ENCODE data around the gene OAS3.

- TF ChIP-seq, protein P1, sequence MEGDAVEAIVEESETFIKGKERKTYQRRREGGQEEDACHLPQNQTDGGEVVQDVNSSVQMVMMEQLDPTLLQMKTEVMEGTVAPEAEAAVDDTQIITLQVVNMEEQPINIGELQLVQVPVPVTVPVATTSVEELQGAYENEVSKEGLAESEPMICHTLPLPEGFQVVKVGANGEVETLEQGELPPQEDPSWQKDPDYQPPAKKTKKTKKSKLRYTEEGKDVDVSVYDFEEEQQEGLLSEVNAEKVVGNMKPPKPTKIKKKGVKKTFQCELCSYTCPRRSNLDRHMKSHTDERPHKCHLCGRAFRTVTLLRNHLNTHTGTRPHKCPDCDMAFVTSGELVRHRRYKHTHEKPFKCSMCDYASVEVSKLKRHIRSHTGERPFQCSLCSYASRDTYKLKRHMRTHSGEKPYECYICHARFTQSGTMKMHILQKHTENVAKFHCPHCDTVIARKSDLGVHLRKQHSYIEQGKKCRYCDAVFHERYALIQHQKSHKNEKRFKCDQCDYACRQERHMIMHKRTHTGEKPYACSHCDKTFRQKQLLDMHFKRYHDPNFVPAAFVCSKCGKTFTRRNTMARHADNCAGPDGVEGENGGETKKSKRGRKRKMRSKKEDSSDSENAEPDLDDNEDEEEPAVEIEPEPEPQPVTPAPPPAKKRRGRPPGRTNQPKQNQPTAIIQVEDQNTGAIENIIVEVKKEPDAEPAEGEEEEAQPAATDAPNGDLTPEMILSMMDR (conservative IDR thresholded peaks at IDR 0.05; ENCODE audit: low read length) = no peak
- TF ChIP-seq EZH2phosphoT487 (IDR thresholded peaks at IDR 0.05; ENCODE audit: borderline replicate concordance) = no peak
Measured at GRCh38 chr12:112996501-112996900, 58.2 kb downstream of the OAS3 start.
